ENCODE measurements around the gene NPAS3.
A peak's percentile ranks its signal among the peaks of the same experiment; 100 is the strongest.

Gene NPAS3

GRCh38 chr14:33655421-33655820 is 716.7 kb downstream of the NPAS3 start:
- no peak for ATAC-seq (ENCODE audit: low read depth)
- H3K9me3 ChIP-seq (ENCODE audit: severe bottlenecking), result no peaks in the 10 kb centered on the region
- DNase-seq (ENCODE audit: low spot score), result no peak
- peaks cover 8% of the 10 kb centered on the region for H3K4me1 ChIP-seq (ENCODE audit: insufficient read depth, poor library complexity, severe bottlenecking)
- no peaks in the 10 kb centered on the region for H3K27me3 ChIP-seq (ENCODE audit: insufficient read depth, poor library complexity, severe bottlenecking)
- no peak overlapping the region for H3K27ac ChIP-seq (ENCODE audit: poor library complexity, severe bottlenecking)
- TF ChIP-seq, protein P1, sequence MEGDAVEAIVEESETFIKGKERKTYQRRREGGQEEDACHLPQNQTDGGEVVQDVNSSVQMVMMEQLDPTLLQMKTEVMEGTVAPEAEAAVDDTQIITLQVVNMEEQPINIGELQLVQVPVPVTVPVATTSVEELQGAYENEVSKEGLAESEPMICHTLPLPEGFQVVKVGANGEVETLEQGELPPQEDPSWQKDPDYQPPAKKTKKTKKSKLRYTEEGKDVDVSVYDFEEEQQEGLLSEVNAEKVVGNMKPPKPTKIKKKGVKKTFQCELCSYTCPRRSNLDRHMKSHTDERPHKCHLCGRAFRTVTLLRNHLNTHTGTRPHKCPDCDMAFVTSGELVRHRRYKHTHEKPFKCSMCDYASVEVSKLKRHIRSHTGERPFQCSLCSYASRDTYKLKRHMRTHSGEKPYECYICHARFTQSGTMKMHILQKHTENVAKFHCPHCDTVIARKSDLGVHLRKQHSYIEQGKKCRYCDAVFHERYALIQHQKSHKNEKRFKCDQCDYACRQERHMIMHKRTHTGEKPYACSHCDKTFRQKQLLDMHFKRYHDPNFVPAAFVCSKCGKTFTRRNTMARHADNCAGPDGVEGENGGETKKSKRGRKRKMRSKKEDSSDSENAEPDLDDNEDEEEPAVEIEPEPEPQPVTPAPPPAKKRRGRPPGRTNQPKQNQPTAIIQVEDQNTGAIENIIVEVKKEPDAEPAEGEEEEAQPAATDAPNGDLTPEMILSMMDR (IDR thresholded peaks at IDR 0.05; ENCODE audit: poor library complexity, severe bottlenecking), result no peak
- no peak overlapping the region for H3K4me3 ChIP-seq (ENCODE audit: severe bottlenecking)
- no peaks in the 10 kb centered on the region for H3K36me3 ChIP-seq (ENCODE audit: low read depth)

DNA sequence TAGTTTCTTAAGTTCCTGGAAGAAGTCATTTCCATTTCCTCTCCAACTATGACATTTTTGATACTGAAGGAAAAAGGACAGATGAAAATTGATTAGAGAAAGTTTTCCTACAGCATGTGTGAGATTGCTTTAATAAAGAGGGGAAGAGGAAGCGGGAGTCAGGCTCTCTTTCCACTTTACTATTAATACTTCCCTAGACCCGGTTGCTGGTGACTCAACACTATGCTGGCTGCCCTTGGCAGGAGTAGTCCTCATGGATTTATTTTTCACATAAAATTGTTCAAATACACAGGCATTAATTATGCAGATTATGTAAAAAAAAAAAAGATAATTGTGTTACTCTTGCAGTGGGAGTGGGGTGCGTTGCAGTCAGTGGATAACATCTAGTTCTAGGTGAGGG is 718.8 kb downstream of the NPAS3 start:
- Histone ChIP-seq H3K4me3 (ENCODE audit: severe bottlenecking) (no peak overlapping the region), H3K36me3 (ENCODE audit: low read depth) (no peaks in the 10 kb centered on the region), H3K4me1 (ENCODE audit: insufficient read depth, poor library complexity, severe bottlenecking) (no peaks in the 10 kb centered on the region), H3K27me3 (ENCODE audit: insufficient read depth, poor library complexity, severe bottlenecking) (no peaks in the 10 kb centered on the region), H3K27ac (ENCODE audit: poor library complexity, severe bottlenecking) (no peak overlapping the region), H3K9me3 (ENCODE audit: severe bottlenecking) (no peaks in the 10 kb centered on the region)
- TF ChIP-seq, protein P1 (IDR thresholded peaks at IDR 0.05; ENCODE audit: poor library complexity, severe bottlenecking), result no peak
- ATAC-seq (ENCODE audit: low read depth) (no peak), DNase-seq (ENCODE audit: low spot score) (no peak)

GRCh38 chr14:33660248-33660647 is 721.6 kb downstream of the NPAS3 start:
- H3K4me3 ChIP-seq (ENCODE audit: severe bottlenecking), result no peak overlapping the region
- DNase-seq (ENCODE audit: low spot score) (no peak), ATAC-seq (ENCODE audit: low read depth) (no peak)
- no peaks in the 10 kb centered on the region for H3K9me3 ChIP-seq (ENCODE audit: severe bottlenecking)
- no peaks in the 10 kb centered on the region for H3K4me1 ChIP-seq (ENCODE audit: insufficient read depth, poor library complexity, severe bottlenecking)
- no peaks in the 10 kb centered on the region for H3K27me3 ChIP-seq (ENCODE audit: insufficient read depth, poor library complexity, severe bottlenecking)
- H3K27ac ChIP-seq (ENCODE audit: poor library complexity, severe bottlenecking), result no peak overlapping the region
- no peaks in the 10 kb centered on the region for H3K36me3 ChIP-seq (ENCODE audit: low read depth)
- TF ChIP-seq, protein P1 (IDR thresholded peaks at IDR 0.05; ENCODE audit: poor library complexity, severe bottlenecking), result no peak

DNA sequence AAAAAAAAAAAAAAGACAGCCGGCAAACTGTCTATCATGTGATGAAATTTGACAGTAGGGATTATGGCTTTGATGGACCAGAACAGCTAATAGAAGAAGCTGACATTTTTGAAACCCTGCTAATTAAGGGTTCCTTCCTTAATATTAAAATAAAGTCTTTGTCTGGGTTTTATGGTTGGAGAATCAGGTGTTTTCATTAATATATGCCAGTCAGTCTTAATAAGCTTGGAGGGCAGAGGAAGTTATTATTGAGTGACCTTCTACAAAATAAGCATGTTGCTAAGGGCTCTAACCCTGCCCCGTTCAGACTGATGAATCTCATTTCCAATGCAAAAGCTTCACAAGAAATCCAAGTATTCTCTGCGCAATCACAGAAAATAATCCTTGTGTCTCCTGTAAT is 722.4 kb downstream of the NPAS3 start:
- H3K36me3 ChIP-seq (ENCODE audit: low read depth), result no peaks in the 10 kb centered on the region
- no peak overlapping the region for H3K27ac ChIP-seq (ENCODE audit: poor library complexity, severe bottlenecking)
- H3K27me3 ChIP-seq (ENCODE audit: insufficient read depth, poor library complexity, severe bottlenecking), result no peaks in the 10 kb centered on the region
- DNase-seq (ENCODE audit: low spot score) (no peak), ATAC-seq (ENCODE audit: low read depth) (no peak)
- no peak overlapping the region for H3K4me3 ChIP-seq (ENCODE audit: severe bottlenecking)
- TF ChIP-seq, protein P1 (IDR thresholded peaks at IDR 0.05; ENCODE audit: poor library complexity, severe bottlenecking), result no peak
- H3K9me3 ChIP-seq (ENCODE audit: severe bottlenecking), result no peaks in the 10 kb centered on the region
- no peaks in the 10 kb centered on the region for H3K4me1 ChIP-seq (ENCODE audit: insufficient read depth, poor library complexity, severe bottlenecking)

GRCh38 chr14:33668066-33668465 is 729.4 kb downstream of the NPAS3 start:
- no peaks in the 10 kb centered on the region for H3K27me3 ChIP-seq (ENCODE audit: insufficient read depth, poor library complexity, severe bottlenecking)
- H3K9me3 ChIP-seq (ENCODE audit: severe bottlenecking), result no peaks in the 10 kb centered on the region
- H3K4me3 ChIP-seq (ENCODE audit: severe bottlenecking), result no peak overlapping the region
- ATAC-seq (ENCODE audit: low read depth) (peak; percentile 31; the same call in 1 of the 3 replicates), DNase-seq (ENCODE audit: low spot score) (no peak)
- TF ChIP-seq, protein P1 (IDR thresholded peaks at IDR 0.05; ENCODE audit: poor library complexity, severe bottlenecking), result no peak
- H3K36me3 ChIP-seq (ENCODE audit: low read depth), result no peaks in the 10 kb centered on the region
- H3K4me1 ChIP-seq (ENCODE audit: insufficient read depth, poor library complexity, severe bottlenecking), result peaks cover 4% of the 10 kb centered on the region
- H3K27ac ChIP-seq (ENCODE audit: poor library complexity, severe bottlenecking), result no peak overlapping the region
